ENCODE results near the gene MEGF11.
"Not testable (repeated sequence)": the region's sequence is repeated elsewhere in the genome, so short reads cannot be mapped to it uniquely, and the experiment has no call there.

MEGF11 gene

GRCh38 chr15:66270932-66271331, 17.4 kb upstream of the MEGF11 start:
- no peak for DNase-seq

GRCh38 chr15:66269326-66270090, 16.0 kb upstream of the MEGF11 start:
- no peak for DNase-seq

- no peak for DNase-seq
Observed at GRCh38 chr15:66264859-66265513, 11.4 kb upstream of the MEGF11 start.

GRCh38 chr15:66262837-66263236, 9.3 kb upstream of the MEGF11 start:
- DNase-seq, result not testable (repeated sequence)

- DNase-seq, result no peak
Observed at GRCh38 chr15:66261056-66261455, 7.5 kb upstream of the MEGF11 start.

GRCh38 chr15:66256692-66257091, 3.1 kb upstream of the MEGF11 start:
- DNase-seq, result no peak

GRCh38 chr15:66254951-66255676, 1.6 kb upstream of the MEGF11 start:
- no peak for DNase-seq

- DNase-seq, result no peak
Observed at GRCh38 chr15:66254089-66254950, 770 bp upstream of the MEGF11 start.

GRCh38 chr15:66252685-66253417, 699 bp downstream of the MEGF11 start:
- DNase-seq, result no peak

- DNase-seq, result peak; percentile 5
Observed at GRCh38 chr15:66251790-66252684, 1.5 kb downstream of the MEGF11 start.

- no peak for DNase-seq
Observed at GRCh38 chr15:66251065-66251789, 2.3 kb downstream of the MEGF11 start.

GRCh38 chr15:66249605-66250174, 3.9 kb downstream of the MEGF11 start:
- peak; percentile 43 for DNase-seq

- no peak for DNase-seq
Observed at GRCh38 chr15:66246937-66247336, 6.6 kb downstream of the MEGF11 start.

- not testable (repeated sequence) for DNase-seq
Observed at GRCh38 chr15:66245832-66246231, 7.7 kb downstream of the MEGF11 start.

GRCh38 chr15:66241908-66242285, 11.7 kb downstream of the MEGF11 start:
- DNase-seq, result no peak

- no peak for DNase-seq
Observed at GRCh38 chr15:66241087-66241907, 12.3 kb downstream of the MEGF11 start.

GRCh38 chr15:66240240-66240794, 13.2 kb downstream of the MEGF11 start:
- no peak for DNase-seq

GRCh38 chr15:66239514-66239913, 14.0 kb downstream of the MEGF11 start:
- no peak for DNase-seq

- DNase-seq, result no peak
Observed at GRCh38 chr15:66238318-66238717, 15.2 kb downstream of the MEGF11 start.
